Thoracic aorta (tissue), 2 donors: ENCODE data around the gene ZNF273. TPM values are rescaled to one million over a fixed set of nuclear protein-coding genes. Genes with fewer than 3 reads are reported as not detected.

Experiments used
- ATAC-seq: fragments of 150-250 bp; one replicate; pipeline ENCODE4 v1.8.0; 2017; ENCODE audit warnings: low read depth; ENCODE audit not compliant: insufficient number of reproducible peaks, low FRiP score
- DNase-seq: peaks from one replicate; pipeline ENCODE4 v3.0.0-alpha.2; 2020; ENCODE audit warnings: low spot score
- H3K27ac ChIP-seq, 2 donors: fragments of 200-600 bp; sonication (generic); 1 replicate in 1 of 2; 2 replicates in 1 of 2; pipeline ENCODE4 v1.5.1; 2016; ENCODE audit warnings: mild to moderate bottlenecking in 2 of 2, moderate library complexity in 2 of 2
- H3K27me3 ChIP-seq: fragments of 200-600 bp; sonication (generic); replicated peaks from 2 replicates; pipeline ENCODE4 v1.6.0; 2016; ENCODE audit warnings: mild to moderate bottlenecking; ENCODE audit not compliant: insufficient read depth
- H3K36me3 ChIP-seq: fragments of 200-600 bp; sonication (generic); one replicate; pipeline ENCODE4 v1.5.1; 2016
- H3K4me1 ChIP-seq, 2 donors: fragments of 200-600 bp; sonication (generic); 1 replicate in 1 of 2; 2 replicates in 1 of 2; pipeline versions ENCODE4 v1.5.1 to v1.6.0; 2016; ENCODE audit warnings: low read depth in 2 of 2, mild to moderate bottlenecking in 1 of 2; ENCODE audit not compliant: control insufficient read depth in 1 of 2
- H3K4me3 ChIP-seq: fragments of 200-600 bp; sonication (generic); 2 replicates; pipeline ENCODE4 v1.5.1; 2016; ENCODE audit warnings: mild to moderate bottlenecking
- H3K9me3 ChIP-seq: fragments of 200-600 bp; sonication (generic); 2 replicates; pipeline ENCODE4 v1.5.1; 2016
- total RNA-seq, 2 donors: library from RNA; depleted of rRNA; stranded (reverse); fragments of >200 nt; gene quantifications; one replicate each; pipeline versions ENCODE4 v1.1.0 to v1.2.3, GENCODE V29; 2016
- TF ChIP-seq, protein P1 (sequence below): fragments of 200-600 bp; sonication (generic); IDR thresholded peaks from one replicate; pipeline ENCODE4 v1.5.1; 2019; ENCODE audit warnings: antibody characterized with exemption

The ZNF273 gene
- total RNA-seq, 2 donors from 2014 or later: 6.6 to 9.2 TPM

DNA sequence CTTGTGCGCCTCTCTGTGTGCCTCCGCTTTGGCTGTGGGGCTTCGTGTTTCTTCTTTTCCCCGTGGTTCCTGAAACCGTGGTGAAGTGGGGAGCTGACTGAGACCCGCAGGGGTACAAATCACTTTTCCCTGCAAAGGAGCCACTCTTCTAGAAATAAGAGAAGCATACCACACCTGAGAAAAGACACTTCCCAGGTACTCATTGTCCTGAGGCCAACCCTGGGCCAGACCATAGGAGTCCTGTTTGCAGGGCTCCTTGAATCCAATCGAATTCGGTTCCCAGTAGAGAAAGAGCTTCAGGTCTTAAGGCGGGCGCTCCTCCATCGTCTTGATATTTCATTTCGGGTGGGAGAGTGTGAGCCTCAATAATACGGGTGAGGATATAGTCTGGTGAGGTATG is 32.4 kb upstream of the ZNF273 start:
- TF ChIP-seq, protein P1, sequence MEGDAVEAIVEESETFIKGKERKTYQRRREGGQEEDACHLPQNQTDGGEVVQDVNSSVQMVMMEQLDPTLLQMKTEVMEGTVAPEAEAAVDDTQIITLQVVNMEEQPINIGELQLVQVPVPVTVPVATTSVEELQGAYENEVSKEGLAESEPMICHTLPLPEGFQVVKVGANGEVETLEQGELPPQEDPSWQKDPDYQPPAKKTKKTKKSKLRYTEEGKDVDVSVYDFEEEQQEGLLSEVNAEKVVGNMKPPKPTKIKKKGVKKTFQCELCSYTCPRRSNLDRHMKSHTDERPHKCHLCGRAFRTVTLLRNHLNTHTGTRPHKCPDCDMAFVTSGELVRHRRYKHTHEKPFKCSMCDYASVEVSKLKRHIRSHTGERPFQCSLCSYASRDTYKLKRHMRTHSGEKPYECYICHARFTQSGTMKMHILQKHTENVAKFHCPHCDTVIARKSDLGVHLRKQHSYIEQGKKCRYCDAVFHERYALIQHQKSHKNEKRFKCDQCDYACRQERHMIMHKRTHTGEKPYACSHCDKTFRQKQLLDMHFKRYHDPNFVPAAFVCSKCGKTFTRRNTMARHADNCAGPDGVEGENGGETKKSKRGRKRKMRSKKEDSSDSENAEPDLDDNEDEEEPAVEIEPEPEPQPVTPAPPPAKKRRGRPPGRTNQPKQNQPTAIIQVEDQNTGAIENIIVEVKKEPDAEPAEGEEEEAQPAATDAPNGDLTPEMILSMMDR: no peak
- DNase-seq (no peak), ATAC-seq (no peak)
- Histone ChIP-seq H3K36me3 (no peaks in the 10 kb centered on the region), H3K4me3 (no peak overlapping the region), H3K27ac (no peak overlapping the region), H3K27me3 (no peaks in the 10 kb centered on the region), H3K4me1 (no peaks in the 10 kb centered on the region), H3K9me3 (no peaks in the 10 kb centered on the region)

GRCh38 chr7:64871761-64872160 is 31.3 kb upstream of the ZNF273 start:
- H3K27ac ChIP-seq: no peak overlapping the region
- no peak overlapping the region for H3K4me3 ChIP-seq
- TF ChIP-seq, protein P1: no peak
- peaks cover 0 to under 1% of the 10 kb centered on the region in 2 donors for H3K4me1 ChIP-seq
- H3K9me3 ChIP-seq: no peaks in the 10 kb centered on the region
- ATAC-seq (no peak), DNase-seq (no peak)
- H3K27me3 ChIP-seq: no peaks in the 10 kb centered on the region
- no peaks in the 10 kb centered on the region for H3K36me3 ChIP-seq

- DNase-seq (no peak), ATAC-seq (no peak)
- Histone ChIP-seq H3K9me3 (no peaks in the 10 kb centered on the region), H3K4me1 (peaks cover 0 to 5% of the 10 kb centered on the region in 2 donors), H3K4me3 (no peak overlapping the region), H3K27me3 (no peaks in the 10 kb centered on the region), H3K36me3 (no peaks in the 10 kb centered on the region), H3K27ac (no peak overlapping the region)
- TF ChIP-seq, protein P1: no peak
Measured at GRCh38 chr7:64872351-64873154, 30.5 kb upstream of the ZNF273 start.

DNA sequence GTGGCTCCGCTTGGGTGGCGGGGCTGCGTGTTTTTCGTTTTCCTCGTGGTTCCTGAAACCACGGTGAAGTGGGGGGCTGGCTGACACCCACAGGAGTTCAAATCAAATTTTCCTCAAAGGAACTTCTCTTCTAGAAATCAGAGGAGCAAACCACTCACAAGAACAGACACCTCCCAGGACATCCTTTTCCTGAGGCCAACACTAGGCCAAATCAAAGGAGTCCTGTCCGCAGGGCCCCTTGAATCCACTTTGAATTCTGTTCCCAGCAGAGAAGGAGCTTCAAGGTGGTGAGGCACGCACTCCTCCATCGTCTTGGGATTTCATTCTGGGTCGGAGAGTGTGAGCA is 29.9 kb upstream of the ZNF273 start:
- no peaks in the 10 kb centered on the region for H3K27me3 ChIP-seq
- ATAC-seq (no peak), DNase-seq (no peak)
- TF ChIP-seq, protein P1: no peak
- no peak overlapping the region for H3K4me3 ChIP-seq
- H3K4me1 ChIP-seq: peaks cover 0 to 5% of the 10 kb centered on the region in 2 donors
- no peaks in the 10 kb centered on the region for H3K9me3 ChIP-seq
- H3K27ac ChIP-seq: no peak overlapping the region
- H3K36me3 ChIP-seq: no peaks in the 10 kb centered on the region

DNA sequence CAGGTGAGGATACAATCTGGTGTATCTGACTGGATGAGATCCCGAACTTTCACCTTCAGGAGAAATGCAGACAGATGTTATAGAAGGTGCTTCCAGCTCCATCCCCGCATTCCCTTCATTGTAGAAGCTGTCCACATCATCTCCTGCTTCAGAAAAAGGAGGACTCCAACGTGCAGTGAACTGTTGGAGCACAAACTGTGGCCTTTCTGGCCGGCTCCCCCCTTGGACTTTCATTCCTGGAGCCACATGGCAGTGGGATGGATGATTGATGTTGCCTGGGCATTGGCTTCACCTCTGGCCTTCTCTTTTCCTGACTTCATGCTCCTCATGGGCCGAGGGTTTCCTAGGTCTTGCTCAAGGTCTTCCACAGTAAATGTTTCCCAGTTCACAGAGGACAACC is 29.6 kb upstream of the ZNF273 start:
- ATAC-seq (no peak), DNase-seq (no peak)
- Histone ChIP-seq H3K4me3 (no peak overlapping the region), H3K27ac (no peak overlapping the region), H3K4me1 (peaks cover 0 to 5% of the 10 kb centered on the region in 2 donors), H3K36me3 (no peaks in the 10 kb centered on the region), H3K9me3 (no peaks in the 10 kb centered on the region), H3K27me3 (no peaks in the 10 kb centered on the region)
- TF ChIP-seq, protein P1: no peak
